C4-2B (cell line): Measurements from ENCODE around the gene SPAG9.

Experiments used
- H3K27ac ChIP-seq: fragments of 450-650 bp; 2 replicates; pipeline ENCODE4 v1.5.1; 2017
- CTCF ChIP-seq: fragments of 450-650 bp; conservative IDR thresholded peaks from 2 replicates; pipeline ENCODE4 v1.5.1; 2017; ENCODE audit warnings: mild to moderate bottlenecking
- ZFX ChIP-seq: fragments of 450-650 bp; IDR thresholded peaks from 2 replicates; pipeline ENCODE4 v1.6.1; 2017

The SPAG9 gene

GRCh38 chr17:51161541-51161940 lies 40.9 kb upstream of the SPAG9 start:
- TF ChIP-seq CTCF: no peak
- TF ChIP-seq ZFX: no peak
- H3K27ac ChIP-seq: no peak overlapping the region

GRCh38 chr17:51159604-51160003 lies 38.9 kb upstream of the SPAG9 start:
- H3K27ac ChIP-seq: no peak overlapping the region
- TF ChIP-seq ZFX: no peak
- no peak for TF ChIP-seq CTCF

- H3K27ac ChIP-seq: no peak overlapping the region
- TF ChIP-seq CTCF: no peak
- TF ChIP-seq ZFX: no peak
Observed at GRCh38 chr17:51155416-51155815, 34.7 kb upstream of the SPAG9 start.

- H3K27ac ChIP-seq: peak overlapping the region; percentile 89
- no peak for TF ChIP-seq CTCF
- 0 out of 2 replicates have a peak, but pooled peaks have one; percentile 13 for TF ChIP-seq ZFX
Observed at GRCh38 chr17:51154176-51154575, 33.5 kb upstream of the SPAG9 start.

- peak; percentile 94 for TF ChIP-seq CTCF
- peak; percentile 57 for TF ChIP-seq ZFX
- peak within 1 kb of the TSS; percentile 89 for H3K27ac ChIP-seq
Observed at GRCh38 chr17:51153210-51154072, 32.8 kb upstream of the SPAG9 start, which contains the start of gene NME1. TSS of gene NME1 (plus strand) at chr17:51153559. CDS start at chr17:51155655, 2,096 bp downstream.

GRCh38 chr17:51152766-51153209 lies 32.1 kb upstream of the SPAG9 start:
- TF ChIP-seq ZFX: no peak
- no peak for TF ChIP-seq CTCF
- peak overlapping the region; percentile 89 for H3K27ac ChIP-seq

- no peak for TF ChIP-seq ZFX
- TF ChIP-seq CTCF: no peak
- H3K27ac ChIP-seq: no peak overlapping the region
Observed at GRCh38 chr17:51150932-51151331, 30.3 kb upstream of the SPAG9 start.
